GM18867 (cell line): ENCODE measurements around the gene APCDD1L.
"Not testable (repeated sequence)": the region's sequence is repeated elsewhere in the genome, so short reads cannot be mapped to it uniquely, and the experiment has no call there.

Source experiments
- ATAC-seq: cut with Tn5 transposase; IDR thresholded peaks from one replicate; pipeline ENCODE4 v1.9.1; 2021; ENCODE audit warnings: mild to moderate bottlenecking, moderate library complexity; ENCODE audit not compliant: unreplicated experiment

The APCDD1L gene

DNA sequence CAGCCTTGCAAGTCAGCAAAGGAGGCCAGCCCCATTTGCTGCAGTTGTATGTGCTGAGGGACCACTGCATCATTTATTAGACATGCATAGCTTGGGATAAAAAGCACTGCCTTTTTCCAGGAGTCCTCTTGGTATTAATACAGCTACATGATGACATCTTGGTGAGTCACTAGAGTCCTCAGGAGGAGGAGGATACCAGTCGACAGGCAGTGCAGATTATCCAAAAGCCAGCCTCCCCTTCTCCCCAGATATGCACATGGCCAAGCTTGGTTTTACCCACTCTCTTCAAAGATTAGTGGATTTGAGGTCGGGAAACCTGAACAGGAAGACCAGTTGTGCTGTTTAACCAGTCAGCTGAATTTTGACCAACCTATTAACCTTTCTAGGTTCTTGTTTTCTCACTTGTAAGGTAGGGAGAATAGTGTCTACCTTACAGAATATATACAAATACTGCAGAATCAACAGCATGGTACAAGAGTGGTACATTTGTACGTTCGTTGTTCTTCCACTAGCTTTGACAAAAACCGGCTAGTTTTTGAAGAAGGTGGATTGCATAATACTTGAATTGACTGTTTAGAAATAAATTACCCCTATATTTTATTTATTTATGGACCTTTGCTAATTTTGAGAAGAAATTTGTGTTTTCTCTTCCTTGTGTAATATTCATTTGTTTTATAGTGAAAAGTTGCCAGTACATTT is 94.3 kb downstream of the APCDD1L start:
- ATAC-seq: no peak

DNA sequence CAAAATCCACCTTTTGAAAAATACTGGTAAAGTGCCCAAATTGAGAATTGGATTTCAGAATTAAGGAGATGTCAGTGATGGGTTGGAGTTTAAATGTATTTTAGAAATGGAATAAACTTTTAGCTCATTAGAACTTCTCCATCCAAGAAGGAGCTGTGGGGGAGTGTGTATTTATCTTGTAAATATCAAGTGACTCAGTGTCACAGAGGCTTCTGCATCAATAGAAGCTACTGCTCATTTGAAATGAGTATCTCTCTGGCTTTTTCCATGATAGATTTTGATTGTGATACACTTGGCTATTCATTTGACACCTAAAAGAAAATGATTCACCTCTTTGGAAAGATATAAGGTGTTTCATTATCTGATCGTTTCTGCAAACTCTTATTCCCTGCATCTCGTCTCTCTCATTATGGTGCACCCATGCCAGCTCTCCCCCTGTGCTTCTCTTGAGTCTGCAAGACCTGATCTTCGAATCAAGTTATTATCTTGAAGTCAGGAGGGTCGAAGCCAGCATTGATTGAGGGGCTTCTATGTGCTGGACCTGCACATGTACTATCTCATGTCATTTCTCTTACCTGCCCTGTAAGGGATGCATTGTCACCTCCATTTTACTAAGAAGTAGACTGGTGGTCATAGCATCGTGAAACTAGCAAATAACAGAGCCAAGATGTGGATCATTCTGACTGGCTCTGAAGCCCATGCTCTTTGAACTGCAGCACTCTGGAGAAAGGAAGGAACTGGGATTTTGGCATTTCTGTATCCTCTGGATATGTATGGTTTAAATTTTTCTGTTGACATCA is 96.0 kb downstream of the APCDD1L start:
- ATAC-seq: no peak

DNA sequence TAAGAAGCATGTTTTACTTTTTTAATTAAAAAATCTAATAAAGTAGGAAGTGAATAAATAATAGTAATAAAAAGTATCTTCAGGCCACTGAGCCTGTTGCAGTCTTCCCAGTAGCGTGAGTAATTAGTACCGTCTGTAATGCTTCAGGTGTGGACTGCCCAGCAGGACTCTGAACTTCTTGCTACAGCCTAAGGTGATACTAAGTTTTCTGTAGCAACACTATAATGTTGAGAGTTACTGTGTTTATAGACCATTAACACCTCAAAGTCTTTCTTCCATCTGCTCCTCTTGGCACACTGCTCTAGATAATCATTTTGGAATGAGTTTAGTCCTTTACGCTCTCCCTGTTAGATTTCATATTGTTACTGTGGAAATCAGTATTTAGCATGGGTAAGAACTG is 97.8 kb downstream of the APCDD1L start:
- ATAC-seq: no peak

DNA sequence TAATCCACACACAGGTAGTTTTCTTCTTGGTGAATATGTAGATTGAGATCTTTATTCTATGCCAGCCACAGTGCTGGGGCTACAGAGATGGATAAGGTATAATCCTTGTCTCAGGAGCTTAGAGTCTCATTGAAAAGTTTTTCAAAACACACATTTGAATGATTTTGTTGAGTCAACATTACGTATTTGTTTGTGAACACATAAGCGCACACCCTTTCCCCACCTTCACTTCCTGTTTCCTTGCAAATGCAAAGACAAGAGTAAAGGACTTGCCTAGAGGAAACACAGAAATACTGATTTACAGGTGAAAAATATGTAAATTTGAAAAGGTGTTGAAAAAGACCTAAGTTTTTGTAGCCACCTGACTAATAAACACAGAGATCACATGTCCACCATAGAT is 98.4 kb downstream of the APCDD1L start:
- ATAC-seq: no peak

DNA sequence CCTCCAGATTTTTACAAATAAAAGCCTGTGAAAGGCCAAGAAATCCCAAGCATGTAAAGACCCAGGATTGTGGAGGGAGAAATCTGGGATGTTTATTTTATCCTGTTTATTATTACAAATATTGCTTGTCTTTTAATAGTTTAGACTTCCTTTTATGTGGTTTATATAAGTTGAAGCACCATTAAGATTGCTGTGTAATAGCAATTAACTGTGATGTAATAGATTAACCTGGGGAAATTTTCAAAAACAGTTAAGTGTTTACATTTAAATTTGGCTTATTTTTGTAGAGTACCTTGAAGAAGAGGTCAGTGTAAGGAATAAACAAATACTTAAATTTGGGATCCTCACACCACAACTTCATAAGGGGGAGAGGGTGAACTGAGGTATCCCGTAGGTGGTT is 99.1 kb downstream of the APCDD1L start:
- ATAC-seq: no peak

DNA sequence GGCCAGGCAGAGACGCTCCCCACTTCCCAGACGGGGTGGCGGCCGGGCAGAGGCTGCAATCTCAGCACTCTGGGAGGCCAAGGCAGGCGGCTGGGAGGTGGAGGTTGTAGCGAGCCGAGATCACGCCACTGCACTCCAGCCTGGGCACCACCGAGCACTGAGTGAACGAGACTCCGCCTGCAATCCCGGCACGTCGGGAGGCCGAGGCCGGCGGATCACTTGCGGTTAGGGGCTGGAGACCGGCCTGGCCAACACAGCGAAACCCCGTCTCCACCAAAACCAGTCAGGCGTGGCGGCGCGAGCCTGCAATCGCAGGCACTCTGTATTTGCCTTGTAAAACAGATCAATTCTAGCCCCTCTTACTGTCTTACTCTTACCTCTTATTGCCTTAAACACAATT is 100.4 kb downstream of the APCDD1L start:
- ATAC-seq: not testable (repeated sequence)

DNA sequence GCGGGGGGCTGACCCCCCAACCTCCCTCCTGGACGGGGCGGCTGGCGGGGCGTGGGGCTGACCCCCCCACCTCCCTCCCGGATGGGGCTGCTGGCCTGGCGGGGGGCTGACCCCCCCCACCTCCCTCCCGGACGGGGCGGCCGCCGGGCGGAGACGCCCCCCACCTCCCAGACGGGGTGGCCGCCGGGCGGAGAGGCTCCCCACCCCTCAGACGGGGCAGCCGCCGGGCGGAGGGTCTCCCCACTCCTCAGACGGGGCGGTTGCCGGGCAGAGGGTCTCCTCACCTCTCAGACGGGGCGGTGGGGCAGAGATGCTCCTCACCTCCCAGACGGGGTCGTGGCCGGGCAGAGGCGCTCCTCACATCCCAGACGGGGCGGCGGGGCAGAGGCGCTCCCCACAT is 101.0 kb downstream of the APCDD1L start:
- not testable (repeated sequence) for ATAC-seq
